Measurements from ENCODE around the gene GPR18.

The GPR18 gene, protein sequence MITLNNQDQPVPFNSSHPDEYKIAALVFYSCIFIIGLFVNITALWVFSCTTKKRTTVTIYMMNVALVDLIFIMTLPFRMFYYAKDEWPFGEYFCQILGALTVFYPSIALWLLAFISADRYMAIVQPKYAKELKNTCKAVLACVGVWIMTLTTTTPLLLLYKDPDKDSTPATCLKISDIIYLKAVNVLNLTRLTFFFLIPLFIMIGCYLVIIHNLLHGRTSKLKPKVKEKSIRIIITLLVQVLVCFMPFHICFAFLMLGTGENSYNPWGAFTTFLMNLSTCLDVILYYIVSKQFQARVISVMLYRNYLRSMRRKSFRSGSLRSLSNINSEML

DNA sequence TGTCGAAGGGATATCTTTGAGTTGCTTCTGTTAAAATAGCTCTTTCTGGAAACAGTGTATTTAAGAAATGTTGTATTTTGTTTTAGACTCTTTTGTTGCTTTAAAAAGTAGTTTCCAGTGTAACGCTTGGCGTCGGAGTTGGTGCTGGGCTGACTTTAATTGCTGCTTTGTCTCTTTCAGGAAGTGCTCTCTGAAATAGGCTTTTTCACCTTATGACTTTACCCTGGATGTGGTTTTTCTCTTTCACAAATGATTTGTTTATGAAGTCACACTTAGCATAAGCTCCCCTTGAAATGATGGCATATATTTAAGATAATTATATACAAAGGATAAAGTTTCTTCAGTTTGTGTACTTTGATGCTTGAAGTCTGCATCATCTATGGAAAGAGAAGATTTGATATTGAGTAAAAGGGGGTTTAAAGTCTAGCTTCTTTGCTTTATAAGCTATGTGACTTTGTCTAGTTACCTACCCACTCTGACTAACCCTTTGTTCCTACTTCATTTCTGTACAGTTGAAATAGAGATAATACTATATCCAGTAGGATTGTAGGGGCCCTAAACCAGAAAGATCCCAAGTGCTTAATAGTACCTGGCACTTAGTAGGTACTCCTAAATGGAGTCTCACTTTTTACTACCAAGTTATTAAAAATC is at the start of gene GPR18:
Gene GPR18, minus strand, starts transcription at position 170 of the 651 bp plus-strand sequence. CDS start 2,507 bp downstream, outside the sequence.
- DNase-seq: no peak

DNA sequence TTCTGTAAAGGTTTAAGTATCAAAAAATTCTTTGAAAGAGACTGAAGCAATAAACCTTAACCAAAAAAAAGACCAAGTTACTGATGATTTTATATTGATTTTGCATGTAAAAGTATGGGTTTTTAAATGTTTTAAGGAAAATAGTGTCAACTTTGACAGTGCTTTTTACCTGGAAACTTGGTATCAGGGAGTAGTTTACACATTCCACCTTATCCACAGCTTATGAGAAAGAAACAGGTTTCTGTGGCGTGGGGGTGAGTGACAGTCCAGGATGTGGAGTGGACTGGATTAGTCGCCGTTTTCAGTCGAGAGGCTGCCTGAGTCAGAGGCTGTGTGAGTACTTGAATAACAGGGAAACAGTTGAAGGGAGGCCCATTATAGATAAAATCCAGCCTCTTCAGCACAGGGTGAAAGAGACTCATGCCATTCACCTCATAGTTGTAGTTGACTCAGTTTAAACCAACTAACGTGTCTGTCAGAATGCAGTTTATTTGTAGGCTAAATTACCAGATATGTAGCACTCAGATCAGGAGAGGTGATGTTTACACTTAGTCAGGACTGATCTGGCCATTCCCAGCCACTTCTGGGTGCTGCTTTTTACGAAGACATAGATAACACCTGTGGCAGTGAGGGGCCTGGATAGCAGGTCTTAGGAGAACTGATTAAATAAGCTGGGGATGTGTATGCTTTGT is 49.6 kb upstream of the GPR18 start:
- DNase-seq: peak; percentile 70

DNA sequence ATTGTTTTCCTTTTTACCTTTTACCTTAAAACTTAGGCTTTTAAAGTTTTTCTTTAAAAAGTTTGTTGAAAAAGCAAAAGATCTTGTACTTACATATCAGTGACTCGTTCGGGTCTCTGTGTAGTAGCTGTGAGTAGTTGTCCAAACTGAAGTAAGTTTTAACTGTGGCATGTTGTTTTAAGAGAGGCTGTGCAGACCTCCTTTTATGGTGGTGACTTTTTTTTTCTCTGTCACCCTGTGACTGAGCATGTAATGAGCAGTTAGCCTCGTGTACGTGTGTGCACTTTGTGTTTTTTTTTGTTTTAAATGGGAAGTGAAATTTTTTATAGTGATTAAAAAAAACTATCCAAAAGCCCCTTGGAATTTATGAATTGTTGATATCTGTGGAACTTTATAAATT is 49.1 kb upstream of the GPR18 start, which contains the start of gene GPR183:
Gene GPR183, minus strand, starts transcription at position 153 of the 400 bp plus-strand sequence. CDS start 11,254 bp downstream, outside the sequence.
- peak; percentile 46 for DNase-seq

DNA sequence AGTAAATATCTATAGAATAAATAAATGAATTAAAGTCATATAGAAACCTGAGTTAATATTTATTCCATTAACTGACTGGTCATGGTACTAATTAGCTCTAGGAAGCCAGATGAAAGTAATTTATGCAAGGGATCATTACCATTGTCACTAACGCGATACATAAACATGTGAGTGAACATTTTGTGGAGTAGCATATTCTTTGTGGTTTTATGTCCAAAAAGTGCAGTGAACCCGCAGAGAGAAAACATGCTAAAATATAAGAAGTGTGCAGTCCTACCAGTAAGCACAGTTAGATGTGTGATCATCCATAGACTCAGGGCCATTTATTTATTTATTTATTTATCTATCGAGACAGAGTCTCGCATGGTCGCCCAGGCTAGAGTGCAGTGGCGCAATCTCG is 47.4 kb upstream of the GPR18 start:
- no peak for DNase-seq

DNA sequence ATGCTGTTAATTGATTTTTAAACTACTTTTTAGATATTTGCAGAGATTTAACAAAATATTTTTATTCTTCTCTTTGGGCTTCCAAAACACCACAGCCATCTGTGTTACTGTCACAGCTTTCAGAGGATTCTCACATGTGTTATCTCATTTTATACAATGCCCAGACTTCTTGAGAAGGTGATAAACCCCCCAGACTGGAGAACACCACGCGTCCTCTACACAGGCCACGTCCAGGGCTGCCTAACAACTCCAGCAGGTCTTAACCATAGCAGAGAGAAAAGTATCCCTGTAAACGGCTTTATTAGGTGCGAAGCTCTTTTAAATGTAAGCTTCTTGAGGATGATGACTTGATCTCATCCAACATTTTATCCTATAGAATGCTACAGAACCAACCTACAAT is 47.0 kb upstream of the GPR18 start:
- DNase-seq: no peak

DNA sequence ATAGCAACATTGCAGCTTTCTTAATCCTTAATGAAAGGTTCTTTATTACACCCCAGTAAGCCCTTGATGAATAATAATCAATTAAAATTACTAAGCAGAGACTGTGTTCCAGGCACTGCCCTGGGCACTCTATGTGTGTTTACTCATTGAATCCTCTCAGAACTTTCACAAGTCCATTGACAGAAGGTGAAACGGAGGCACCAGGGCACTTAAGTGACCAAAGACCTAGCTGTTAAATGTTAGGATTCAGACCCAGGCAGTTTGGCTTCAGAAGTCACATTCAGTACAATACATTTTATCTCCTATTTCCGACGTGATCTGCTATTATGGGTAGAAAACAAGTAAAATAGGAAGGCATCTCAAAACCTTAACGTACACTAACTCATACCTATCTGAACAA is 46.4 kb upstream of the GPR18 start:
- DNase-seq: no peak

DNA sequence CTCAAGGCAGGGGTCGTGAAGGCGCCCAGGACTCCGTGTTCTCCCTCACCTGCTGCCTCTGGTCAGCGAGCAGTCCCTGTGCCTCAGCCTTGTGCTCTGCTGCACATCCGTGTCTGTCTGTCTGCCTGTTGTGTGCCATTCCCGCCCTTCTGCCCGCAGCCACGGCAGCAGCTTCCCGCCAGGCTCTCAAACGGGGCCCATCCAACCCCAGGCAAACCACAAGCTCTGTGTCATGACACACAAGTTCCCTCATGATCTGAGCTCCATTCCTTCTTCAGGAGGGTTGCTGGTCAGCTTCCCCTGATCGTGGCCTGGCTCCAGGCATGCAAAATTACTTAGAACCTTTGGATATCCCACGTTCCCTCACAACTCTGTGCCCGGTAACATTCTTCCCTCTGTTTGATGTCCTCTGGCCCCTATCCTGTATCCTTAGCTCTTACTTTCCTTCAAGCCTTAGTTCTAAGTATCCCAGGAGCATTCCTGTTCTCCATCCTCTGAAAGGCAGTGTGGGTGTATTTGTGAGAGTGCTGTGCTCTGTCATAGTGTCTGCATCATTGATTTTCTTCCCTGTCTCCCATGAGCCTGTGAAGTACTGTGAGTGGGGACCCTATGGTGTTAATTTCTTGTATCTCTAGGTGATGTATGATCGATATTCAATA is 45.8 kb upstream of the GPR18 start:
- no peak for DNase-seq

DNA sequence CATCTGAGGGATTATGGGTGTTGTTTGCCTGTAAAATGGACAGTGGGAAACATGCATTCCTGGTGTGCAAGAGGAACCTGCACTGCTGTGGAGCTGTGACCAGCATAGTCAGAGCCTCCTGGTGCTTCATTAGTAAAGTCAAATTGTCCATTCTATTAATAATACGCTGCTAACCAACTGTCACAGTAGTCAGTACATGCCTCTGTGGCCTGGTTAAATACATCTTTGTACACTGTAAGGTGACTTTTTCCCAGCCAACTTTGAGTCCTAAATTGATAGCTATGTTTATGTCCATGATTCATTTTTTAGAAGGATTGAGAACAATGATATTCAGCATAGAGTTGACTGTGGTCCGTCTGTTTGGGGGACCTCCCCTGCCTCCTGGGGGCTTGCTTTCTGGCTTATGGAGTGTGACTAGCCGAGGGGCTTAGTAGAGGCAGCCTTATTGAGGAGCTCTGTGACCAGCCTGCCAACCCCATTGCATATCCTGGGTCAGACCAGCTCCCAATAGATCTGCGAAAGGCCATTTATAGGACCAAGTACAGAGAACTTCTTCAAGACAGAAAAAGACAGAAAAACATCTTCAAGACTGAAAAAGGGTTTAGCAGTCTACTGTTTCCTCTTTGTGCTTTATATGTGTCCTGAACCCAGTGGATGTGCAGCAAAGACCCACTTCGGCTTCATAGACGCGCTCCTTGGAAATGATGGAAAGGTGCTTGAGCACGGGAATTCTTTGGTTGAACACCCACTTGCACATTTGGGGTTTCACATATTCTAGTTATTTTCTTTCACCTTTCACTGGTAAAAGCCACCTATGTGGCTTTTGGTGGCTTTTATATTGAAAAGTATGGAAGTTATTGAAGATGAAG is 44.7 kb upstream of the GPR18 start:
- DNase-seq: no peak

DNA sequence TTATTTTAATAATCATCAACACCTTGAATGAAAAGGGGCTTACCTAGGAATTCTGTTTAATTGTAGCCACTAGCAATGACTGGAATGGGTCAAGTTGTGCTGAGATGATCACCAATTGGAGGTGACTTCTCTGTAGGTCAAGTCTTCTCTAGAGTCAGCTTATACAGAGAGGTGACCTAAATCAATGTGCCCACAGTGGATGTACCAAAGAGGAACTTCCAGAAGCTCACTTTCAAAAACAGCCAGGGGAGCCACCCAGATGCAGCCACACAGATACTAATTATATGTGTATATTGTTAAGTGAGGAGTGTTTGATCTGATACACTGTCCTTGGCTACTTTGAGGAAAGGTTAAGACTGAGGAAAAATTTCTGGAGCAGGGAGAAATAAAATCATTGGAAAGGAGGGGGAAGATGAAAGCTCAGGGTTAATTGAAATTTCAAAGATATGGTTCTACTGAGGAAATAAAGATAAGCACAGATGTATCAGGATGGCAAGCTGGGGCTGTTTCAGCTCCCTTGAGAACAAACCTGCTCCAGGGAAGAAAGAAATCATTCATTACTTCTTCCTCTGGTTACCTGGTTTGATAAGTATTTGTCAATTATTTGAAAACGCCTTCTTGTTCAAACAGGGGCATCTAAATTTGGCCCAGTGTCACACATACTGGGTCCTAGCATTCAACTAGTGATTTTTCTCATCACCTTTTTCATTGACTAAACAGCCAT is 43.9 kb upstream of the GPR18 start:
- DNase-seq: no peak

DNA sequence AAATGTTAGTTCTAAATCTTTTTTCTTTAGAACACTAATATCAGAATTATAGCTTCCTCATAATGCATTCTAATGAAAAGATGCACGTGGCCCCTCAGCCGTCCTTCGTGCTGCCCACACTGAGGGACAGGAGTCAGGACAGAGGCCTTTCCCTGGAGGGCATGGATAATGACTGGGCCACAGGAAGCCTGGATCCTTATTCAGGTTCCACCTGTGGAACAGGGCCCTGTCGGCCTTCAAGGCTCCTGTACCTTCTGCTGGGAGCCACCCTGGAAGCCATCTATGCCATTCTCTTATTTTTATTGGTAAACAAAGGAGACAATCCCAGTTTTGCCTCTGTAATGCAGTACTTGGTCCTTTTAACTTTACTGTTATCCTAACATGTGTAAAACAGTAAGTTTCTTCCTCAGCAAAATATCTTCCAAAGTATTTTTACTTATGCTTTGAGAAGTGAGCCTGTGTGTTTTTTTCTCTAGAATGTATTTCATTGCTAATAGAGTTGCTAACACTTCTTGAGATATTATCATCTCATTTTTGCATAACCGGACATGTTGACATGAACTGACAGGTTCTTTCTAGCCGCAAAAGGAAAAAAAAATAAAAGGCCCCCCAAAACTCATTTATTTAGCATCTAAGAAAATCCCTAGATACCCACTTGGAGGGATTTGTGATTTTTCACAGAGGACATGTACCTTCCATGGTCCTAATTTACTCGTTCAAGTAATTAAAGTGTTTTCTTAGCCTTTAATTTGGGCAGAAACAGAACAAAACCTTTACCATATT is 43.1 kb upstream of the GPR18 start:
- no peak for DNase-seq

DNA sequence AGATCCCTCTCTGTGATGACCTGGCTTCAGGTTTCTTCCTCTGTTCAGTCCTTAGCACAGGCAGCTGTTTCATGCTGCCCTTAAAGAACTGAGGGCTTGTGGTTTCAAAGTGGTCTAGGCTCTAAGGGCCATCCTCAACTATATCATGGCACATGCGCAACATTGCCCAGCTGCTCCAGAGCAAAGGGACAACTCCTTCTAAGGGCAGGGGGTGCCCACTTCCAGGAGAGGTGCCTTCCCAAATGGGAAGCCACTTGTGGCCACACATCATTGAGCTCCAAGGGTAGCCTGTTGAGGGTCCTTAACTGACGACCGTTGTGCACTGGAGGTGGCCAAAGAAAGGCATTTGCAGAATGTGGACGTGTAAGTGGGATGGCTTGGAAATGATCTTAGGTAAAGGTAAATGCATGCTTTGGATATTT is 41.8 kb upstream of the GPR18 start:
- DNase-seq: no peak

DNA sequence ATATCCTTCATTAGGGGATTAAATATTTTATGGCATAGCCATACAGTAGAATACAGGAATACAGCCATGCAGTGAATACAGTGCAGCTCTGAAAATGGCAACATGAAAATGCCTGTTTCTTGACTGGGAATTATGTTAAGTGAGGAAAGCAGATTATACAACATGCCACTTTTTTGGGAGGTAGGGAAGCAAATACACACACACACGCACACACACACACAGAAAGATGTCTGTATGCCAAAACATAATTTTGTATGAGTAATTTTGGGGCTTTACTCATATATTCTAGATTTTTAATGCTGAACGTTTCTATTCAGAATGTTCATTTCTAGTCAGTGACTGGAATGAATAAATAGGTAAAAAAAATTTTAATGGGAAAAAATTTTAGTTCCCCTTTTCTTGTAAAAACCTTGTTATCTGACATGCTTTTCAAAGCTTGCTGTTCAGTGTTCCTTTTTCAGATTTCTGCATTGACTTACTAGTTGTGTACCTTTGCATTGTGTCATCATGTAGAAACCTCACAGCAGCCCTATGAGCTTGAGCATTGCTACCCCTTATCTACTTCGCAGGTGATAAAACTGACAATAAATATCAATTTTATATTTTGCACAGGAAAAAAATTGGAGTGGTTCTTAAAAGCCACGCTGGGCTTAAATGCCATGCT is 41.2 kb upstream of the GPR18 start:
- no peak for DNase-seq

DNA sequence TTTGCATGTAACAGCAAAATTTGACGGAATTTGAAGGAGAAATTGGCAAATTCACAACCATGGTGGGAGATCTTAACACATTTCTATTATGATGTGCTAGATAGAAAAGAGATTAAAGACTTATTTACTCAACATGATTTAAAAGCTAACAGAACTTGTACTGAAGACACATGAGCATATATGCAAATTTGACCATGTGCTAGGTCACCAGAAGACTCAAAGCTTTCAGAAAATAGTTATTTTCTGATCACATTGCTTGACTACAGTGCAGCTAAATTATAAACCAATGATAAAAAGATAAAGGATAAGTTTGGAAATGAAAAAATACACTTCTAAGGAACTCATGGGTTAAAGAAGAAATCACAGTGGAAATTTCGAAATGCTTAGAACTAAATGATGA is 39.9 kb upstream of the GPR18 start:
- DNase-seq: no peak

DNA sequence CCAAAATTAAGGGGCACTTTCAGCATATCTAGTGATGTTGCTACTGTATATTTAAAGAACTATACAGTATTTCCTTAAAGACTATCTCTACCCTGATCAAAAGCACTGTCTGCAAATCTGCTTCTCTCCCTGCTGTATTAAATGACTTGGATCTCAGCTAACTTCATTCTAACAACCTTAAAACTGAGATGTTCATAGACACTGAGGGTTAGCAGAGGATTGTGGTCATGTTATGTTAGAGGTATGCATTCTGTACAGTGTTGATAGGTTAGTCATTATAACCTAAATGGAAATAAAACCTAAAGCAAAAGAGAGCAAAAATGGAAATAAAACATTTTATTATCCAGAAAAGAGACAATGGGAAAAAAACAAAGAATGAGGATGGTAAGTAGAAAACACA is 39.2 kb upstream of the GPR18 start:
- peak; percentile 73 for DNase-seq

DNA sequence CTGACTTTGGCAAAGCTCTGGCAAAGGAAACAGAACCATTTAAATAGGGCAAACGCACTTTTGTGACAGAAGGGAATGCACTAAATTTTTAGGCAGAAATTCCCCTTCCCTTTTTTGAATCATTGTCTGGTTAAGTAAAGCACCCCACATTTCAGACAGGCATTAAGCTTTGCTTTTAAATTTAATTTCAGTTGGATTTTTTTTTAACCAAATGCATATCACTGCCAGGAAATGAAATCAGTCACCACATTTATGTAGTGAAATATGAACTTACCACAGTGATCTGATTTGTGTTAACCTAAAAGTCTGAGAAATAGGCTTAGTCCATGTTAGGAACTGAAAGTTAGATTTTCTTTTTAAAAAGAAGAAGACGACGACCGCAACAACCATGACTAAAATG is 38.2 kb upstream of the GPR18 start:
- DNase-seq: peak; percentile 51

DNA sequence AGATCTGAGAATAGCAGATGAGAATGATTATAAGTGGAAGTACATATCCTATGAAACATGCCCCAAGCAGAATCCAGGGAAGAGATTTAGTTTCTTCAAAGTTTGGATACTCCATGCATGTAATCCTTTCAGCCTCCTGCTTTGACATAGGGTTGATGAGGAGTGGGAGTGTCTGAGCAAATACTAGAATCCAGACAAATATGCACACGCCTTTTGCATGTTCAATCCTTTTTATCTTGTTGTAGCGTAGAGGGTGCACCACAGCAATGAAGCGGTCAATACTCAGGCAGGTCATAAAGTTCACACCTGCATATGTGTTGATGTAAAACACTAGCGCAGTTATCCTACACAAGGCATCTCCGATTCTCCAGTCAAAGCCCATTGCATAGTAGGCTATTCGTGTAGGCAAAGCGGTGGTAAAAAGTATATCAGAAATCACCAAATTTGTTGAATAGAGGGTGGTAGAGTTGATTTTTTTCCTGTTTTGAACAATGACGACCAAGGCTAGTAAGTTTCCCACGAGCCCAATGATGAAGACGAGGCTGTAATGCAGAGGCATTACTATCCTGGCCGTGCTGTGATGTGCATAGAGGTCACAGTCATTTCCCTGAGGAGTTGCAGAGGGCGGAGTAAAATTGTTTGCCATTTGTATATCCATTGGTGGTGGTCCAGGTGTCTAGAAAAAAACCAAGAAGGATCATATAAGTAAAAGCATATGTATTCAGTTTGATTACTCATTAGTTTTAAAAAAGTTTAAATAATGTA is 37.5 kb upstream of the GPR18 start:
- no peak for DNase-seq

DNA sequence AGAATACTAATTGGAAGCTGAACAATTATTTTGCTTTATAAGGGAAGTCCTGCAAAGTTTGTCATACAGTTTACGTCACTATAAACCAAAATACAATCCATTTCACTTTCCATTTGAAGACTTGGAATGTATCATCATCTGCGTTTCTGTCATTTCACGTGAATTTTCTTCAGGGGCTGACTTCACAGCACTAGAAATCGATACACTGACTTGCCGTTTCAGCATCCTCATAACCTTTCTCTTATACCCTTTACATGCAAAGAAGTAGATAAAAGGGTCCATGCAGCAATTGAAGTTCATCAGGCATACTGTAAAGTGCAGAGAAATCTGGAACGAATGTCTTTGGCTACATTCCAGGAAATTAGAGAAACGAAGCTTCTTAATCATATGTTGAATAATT is 36.8 kb upstream of the GPR18 start:
- DNase-seq: no peak

DNA sequence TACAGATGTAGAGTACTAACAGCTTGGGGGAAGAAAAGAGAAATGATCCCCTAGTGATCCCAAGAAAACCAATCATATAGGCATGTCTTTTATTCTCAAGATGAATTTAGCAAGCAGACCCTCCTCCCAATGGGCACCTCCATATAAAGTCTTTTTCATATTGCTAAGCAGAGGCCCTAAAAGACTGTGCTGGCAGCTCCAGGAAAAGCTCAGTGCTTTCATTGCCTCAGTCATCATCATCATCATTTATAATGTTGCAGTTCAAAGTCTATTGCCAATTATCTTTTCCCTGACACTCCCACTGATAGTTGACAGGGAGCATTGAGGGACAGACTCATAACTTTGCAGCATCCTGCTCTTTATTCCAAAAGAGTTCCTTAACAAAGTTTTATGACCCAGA is 36.0 kb upstream of the GPR18 start:
- no peak for DNase-seq

DNA sequence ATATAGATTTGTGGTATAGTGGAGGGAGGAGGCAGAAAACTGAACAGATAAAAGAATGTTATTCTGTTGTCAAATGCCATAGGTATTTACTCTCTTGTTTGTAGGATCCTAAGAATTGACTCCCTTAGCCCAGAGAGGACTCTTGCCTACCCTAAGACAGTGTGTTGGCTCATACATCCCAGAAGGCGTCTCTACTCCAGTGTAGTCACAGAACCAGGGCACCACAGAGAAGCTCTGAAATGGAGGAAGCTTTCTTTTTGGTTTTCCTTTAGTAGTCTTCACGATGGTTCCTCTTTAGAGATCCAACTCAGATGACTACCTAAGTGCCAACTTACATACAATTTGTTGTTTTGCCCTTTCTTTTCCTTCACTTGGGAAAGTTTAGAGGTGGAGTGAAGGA is 35.0 kb upstream of the GPR18 start:
- DNase-seq: no peak

Data from fibroblast of skin of right quadriceps (primary cell).